ENCODE measurements around the gene TSPAN6. TPM values are rescaled to one million over a fixed set of nuclear protein-coding genes. Genes with fewer than 3 reads are reported as not detected.

TSPAN6 gene
- total RNA-seq: 12.6 TPM
- long read RNA-seq, transcript TSPAN6-201 (8 exons, 2,206 nt): major isoform, 19 of 27 reads
- long read RNA-seq, partial matches to known transcripts: 1 of 27 reads
- long read RNA-seq, other reads (novel, unspliced or antisense): 7 of 27 reads

GRCh38 chrX:100636321-100636991, at the start of gene TSPAN6:
TSS of gene TSPAN6 (minus strand) at chrX:100636806. CDS start at chrX:100636694, 112 bp downstream.
- DNase-seq (peak; percentile 76), ATAC-seq (peak; percentile 96 to 98)
- intact Hi-C loops (cut with DNase I): no loop called here
- Histone ChIP-seq H3K4me1 (no peaks in the 10 kb centered on the region), H3K4me3 (peak within 1 kb of the TSS; percentile 62), H3K27ac (peak within 1 kb of the TSS; percentile 18), H3K36me3 (peaks cover 6% of the 10 kb centered on the region), H3K27me3 (ENCODE audit: low read depth) (no peaks in the 10 kb centered on the region), H3K9me3 (no peaks in the 10 kb centered on the region)
- TF ChIP-seq, protein P1, sequence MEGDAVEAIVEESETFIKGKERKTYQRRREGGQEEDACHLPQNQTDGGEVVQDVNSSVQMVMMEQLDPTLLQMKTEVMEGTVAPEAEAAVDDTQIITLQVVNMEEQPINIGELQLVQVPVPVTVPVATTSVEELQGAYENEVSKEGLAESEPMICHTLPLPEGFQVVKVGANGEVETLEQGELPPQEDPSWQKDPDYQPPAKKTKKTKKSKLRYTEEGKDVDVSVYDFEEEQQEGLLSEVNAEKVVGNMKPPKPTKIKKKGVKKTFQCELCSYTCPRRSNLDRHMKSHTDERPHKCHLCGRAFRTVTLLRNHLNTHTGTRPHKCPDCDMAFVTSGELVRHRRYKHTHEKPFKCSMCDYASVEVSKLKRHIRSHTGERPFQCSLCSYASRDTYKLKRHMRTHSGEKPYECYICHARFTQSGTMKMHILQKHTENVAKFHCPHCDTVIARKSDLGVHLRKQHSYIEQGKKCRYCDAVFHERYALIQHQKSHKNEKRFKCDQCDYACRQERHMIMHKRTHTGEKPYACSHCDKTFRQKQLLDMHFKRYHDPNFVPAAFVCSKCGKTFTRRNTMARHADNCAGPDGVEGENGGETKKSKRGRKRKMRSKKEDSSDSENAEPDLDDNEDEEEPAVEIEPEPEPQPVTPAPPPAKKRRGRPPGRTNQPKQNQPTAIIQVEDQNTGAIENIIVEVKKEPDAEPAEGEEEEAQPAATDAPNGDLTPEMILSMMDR (IDR thresholded peaks at IDR 0.05): peak; percentile 39

DNA sequence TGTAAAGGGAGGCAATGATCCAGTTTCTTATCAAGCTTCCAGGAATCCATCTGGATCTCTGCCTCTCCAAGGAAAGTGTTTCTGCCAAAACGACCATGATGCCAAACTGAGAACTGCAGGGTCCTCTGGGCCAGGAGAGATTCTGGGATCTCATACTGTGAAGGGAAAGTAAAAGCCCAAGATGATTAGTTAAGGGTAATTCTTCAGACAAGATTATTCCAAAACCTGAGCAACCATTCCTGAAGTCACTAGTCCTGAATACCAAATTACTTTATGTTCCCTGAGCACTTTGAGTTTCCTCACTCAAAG, 49.3 kb upstream of the TSPAN6 start:
- Histone ChIP-seq H3K27ac (no peak overlapping the region), H3K4me3 (no peak overlapping the region), H3K36me3 (peaks cover 3% of the 10 kb centered on the region), H3K4me1 (no peaks in the 10 kb centered on the region), H3K9me3 (no peaks in the 10 kb centered on the region), H3K27me3 (ENCODE audit: low read depth) (no peaks in the 10 kb centered on the region)
- no peak for ATAC-seq
- intact Hi-C loops (cut with DNase I): loop anchor here (5.0 kb wide), 1 partner anchor 86 kb away; no protein-coding TSS in a partner anchor
- TF ChIP-seq, protein P1 (IDR thresholded peaks at IDR 0.05): no peak
- DNase-seq: no peak

DNA sequence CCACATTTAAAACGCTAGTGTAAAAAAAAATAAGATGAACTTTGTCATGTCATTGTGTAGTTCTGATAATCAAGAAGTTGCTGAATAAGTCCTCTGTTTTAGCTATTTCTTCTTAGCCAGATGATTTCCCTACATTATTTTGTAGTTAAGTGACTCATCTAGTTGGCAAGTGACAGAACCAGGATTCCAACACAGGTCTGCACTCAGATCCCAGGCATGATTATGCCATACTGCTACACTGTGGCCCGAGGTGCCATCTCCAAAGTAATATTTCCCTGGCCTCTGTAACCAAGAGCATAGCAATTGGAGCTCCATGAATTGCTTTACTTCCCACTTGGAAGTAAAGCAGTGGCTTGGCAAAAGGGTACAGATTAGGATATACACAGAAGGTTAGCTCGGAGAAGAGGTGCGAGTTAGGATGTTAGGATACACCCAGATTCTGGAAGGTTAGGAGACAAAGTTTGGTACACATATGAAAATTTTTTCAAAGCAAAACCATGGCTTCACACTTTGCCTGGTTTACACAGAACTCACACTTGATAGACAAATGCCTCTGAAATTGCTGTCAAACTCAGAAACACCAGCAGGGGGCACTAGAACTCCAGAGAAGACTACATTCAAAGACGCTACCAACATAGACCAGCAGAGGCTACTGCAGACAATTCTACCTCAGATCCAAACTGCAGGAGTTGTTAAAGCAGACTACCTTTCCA, 48.8 kb upstream of the TSPAN6 start:
- no peak overlapping the region for H3K4me3 ChIP-seq
- TF ChIP-seq, protein P1 (IDR thresholded peaks at IDR 0.05): peak; percentile 75
- ATAC-seq: peak; percentile 74 to 89
- H3K9me3 ChIP-seq: no peaks in the 10 kb centered on the region
- H3K4me1 ChIP-seq: no peaks in the 10 kb centered on the region
- intact Hi-C loops (cut with DNase I): loop anchor here (5.0 kb wide), 1 partner anchor 87 kb away; no protein-coding TSS in a partner anchor
- DNase-seq: no peak
- no peak overlapping the region for H3K27ac ChIP-seq
- no peaks in the 10 kb centered on the region for H3K27me3 ChIP-seq (ENCODE audit: low read depth)
- peaks cover 3% of the 10 kb centered on the region for H3K36me3 ChIP-seq

- Histone ChIP-seq H3K27me3 (ENCODE audit: low read depth) (no peaks in the 10 kb centered on the region), H3K27ac (no peak overlapping the region), H3K9me3 (no peaks in the 10 kb centered on the region), H3K36me3 (peaks cover 3% of the 10 kb centered on the region), H3K4me3 (no peak overlapping the region), H3K4me1 (no peaks in the 10 kb centered on the region)
- intact Hi-C loops (cut with DNase I): no loop called here
- ATAC-seq (no peak), DNase-seq (no peak)
- TF ChIP-seq, protein P1 (IDR thresholded peaks at IDR 0.05): no peak
Observed at GRCh38 chrX:100682939-100683338, 46.3 kb upstream of the TSPAN6 start.

GRCh38 chrX:100681599-100681998, 45.0 kb upstream of the TSPAN6 start:
- H3K4me3 ChIP-seq: no peak overlapping the region
- ATAC-seq (no peak), DNase-seq (no peak)
- no peaks in the 10 kb centered on the region for H3K27me3 ChIP-seq (ENCODE audit: low read depth)
- no peak overlapping the region for H3K27ac ChIP-seq
- intact Hi-C loops (cut with DNase I): no loop called here
- H3K9me3 ChIP-seq: no peaks in the 10 kb centered on the region
- TF ChIP-seq, protein P1 (IDR thresholded peaks at IDR 0.05): no peak
- no peaks in the 10 kb centered on the region for H3K4me1 ChIP-seq
- H3K36me3 ChIP-seq: peaks cover 3% of the 10 kb centered on the region
